Measurements from ENCODE around the gene CYRIA.
A peak's percentile ranks its signal among the peaks of the same experiment; 100 is the strongest.

Gene CYRIA

DNA sequence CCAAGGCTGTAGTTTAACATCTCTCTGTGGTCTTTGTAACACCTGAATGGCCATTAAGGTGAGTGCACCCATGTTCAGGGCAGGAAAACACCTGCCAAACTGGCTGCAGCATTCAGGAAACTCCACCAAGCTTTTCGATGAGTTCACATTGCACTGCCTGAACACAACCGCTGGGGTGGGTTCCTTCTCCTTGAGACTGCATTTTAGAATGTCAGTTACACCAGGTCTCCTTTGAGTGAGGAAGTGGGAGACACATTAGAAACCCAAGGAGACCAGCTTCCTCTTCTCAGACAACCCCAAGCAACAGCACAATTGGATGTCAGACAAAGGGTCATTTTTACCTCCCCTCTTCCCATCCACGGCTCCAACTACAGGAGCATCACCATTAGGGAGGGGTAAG is 35.2 kb downstream of the CYRIA start:
- Histone ChIP-seq H3K9me2 (replicated peaks; ENCODE audit: low read depth, low read length) (no peaks in the 10 kb centered on the region), H3K4me2 (ENCODE audit: low read depth, low read length, poor library complexity, severe bottlenecking) (peak overlapping the region; percentile 44), H3K36me3 (ENCODE audit: insufficient read depth, low read length) (no peaks in the 10 kb centered on the region), H3K9ac (ENCODE audit: low read depth, low read length, poor library complexity, severe bottlenecking) (peak overlapping the region; percentile 37), H3K27me3 (ENCODE audit: insufficient read depth, low read length, poor library complexity, severe bottlenecking) (no peaks in the 10 kb centered on the region), H3K4me3 (ENCODE audit: low read length, poor library complexity, severe bottlenecking) (no peak overlapping the region), H3K4me1 (ENCODE audit: insufficient read depth, low read length, poor library complexity, severe bottlenecking) (peaks cover 77% of the 10 kb centered on the region), H3F3A (ENCODE audit: low read depth) (no peaks in the 10 kb centered on the region), H3K9me3 (ENCODE audit: insufficient read depth, low read depth, low read length) (no peaks in the 10 kb centered on the region), H3K79me2 (ENCODE audit: insufficient read depth, low read length) (no peaks in the 10 kb centered on the region), H2AFZ (ENCODE audit: low read length) (no peak overlapping the region), H4K20me1 (ENCODE audit: insufficient read depth, low read length, poor library complexity, severe bottlenecking) (no peaks in the 10 kb centered on the region)
- TF ChIP-seq EZH2phosphoT487 (IDR thresholded peaks at IDR 0.05; ENCODE audit: borderline replicate concordance) (no peak), CTCF (conservative IDR thresholded peaks at IDR 0.05; ENCODE audit: low read length) (peak; percentile 50)

- no peaks in the 10 kb centered on the region for H3K9me2 ChIP-seq (replicated peaks; ENCODE audit: low read depth, low read length)
- H3K4me1 ChIP-seq (ENCODE audit: insufficient read depth, low read length, poor library complexity, severe bottlenecking), result peaks cover 80% of the 10 kb centered on the region
- H3K27me3 ChIP-seq (ENCODE audit: insufficient read depth, low read length, poor library complexity, severe bottlenecking), result no peaks in the 10 kb centered on the region
- no peaks in the 10 kb centered on the region for H3F3A ChIP-seq (ENCODE audit: low read depth)
- no peaks in the 10 kb centered on the region for H3K9me3 ChIP-seq (ENCODE audit: insufficient read depth, low read depth, low read length)
- peak overlapping the region; percentile 44 for H3K4me2 ChIP-seq (ENCODE audit: low read depth, low read length, poor library complexity, severe bottlenecking)
- peak overlapping the region; percentile 29 for H3K9ac ChIP-seq (ENCODE audit: low read depth, low read length, poor library complexity, severe bottlenecking)
- no peaks in the 10 kb centered on the region for H3K36me3 ChIP-seq (ENCODE audit: insufficient read depth, low read length)
- H2AFZ ChIP-seq (ENCODE audit: low read length), result no peak overlapping the region
- H3K79me2 ChIP-seq (ENCODE audit: insufficient read depth, low read length), result no peaks in the 10 kb centered on the region
- no peak overlapping the region for H3K4me3 ChIP-seq (ENCODE audit: low read length, poor library complexity, severe bottlenecking)
- no peak for TF ChIP-seq CTCF (conservative IDR thresholded peaks at IDR 0.05; ENCODE audit: low read length)
- no peak for TF ChIP-seq EZH2phosphoT487 (IDR thresholded peaks at IDR 0.05; ENCODE audit: borderline replicate concordance)
- no peaks in the 10 kb centered on the region for H4K20me1 ChIP-seq (ENCODE audit: insufficient read depth, low read length, poor library complexity, severe bottlenecking)
These were observed 35.9 kb downstream of the CYRIA start for GRCh38 chr2:16629770-16630169.

DNA sequence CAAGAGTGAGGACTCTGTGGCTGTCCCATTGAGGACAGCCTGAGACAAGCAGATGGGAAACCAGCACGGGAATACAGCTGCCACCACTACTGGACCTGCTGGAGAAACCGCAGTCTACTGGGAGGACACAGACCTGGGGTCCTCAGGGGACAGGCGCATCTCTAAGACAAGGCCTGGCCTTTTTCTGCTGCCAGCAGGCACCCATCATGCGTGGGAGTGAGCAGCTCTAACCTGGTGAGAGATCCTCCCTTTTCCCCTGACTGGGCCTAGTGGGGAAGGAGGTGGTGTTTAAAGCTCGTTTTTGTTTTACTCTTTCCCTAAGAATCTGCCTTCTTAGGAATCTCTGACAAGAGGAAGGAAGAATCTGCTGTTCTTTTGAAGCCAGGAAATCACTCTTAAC is 36.6 kb downstream of the CYRIA start:
- Histone ChIP-seq H2AFZ (ENCODE audit: low read length) (no peak overlapping the region), H3K4me3 (ENCODE audit: low read length, poor library complexity, severe bottlenecking) (no peak overlapping the region), H3K4me1 (ENCODE audit: insufficient read depth, low read length, poor library complexity, severe bottlenecking) (peaks cover 87% of the 10 kb centered on the region), H3K36me3 (ENCODE audit: insufficient read depth, low read length) (no peaks in the 10 kb centered on the region), H3K9ac (ENCODE audit: low read depth, low read length, poor library complexity, severe bottlenecking) (peak overlapping the region; percentile 60), H4K20me1 (ENCODE audit: insufficient read depth, low read length, poor library complexity, severe bottlenecking) (no peaks in the 10 kb centered on the region), H3K27me3 (ENCODE audit: insufficient read depth, low read length, poor library complexity, severe bottlenecking) (no peaks in the 10 kb centered on the region), H3K9me2 (replicated peaks; ENCODE audit: low read depth, low read length) (no peaks in the 10 kb centered on the region), H3F3A (ENCODE audit: low read depth) (no peaks in the 10 kb centered on the region), H3K9me3 (ENCODE audit: insufficient read depth, low read depth, low read length) (no peaks in the 10 kb centered on the region), H3K4me2 (ENCODE audit: low read depth, low read length, poor library complexity, severe bottlenecking) (peak overlapping the region; percentile 27), H3K79me2 (ENCODE audit: insufficient read depth, low read length) (no peaks in the 10 kb centered on the region)
- TF ChIP-seq CTCF (conservative IDR thresholded peaks at IDR 0.05; ENCODE audit: low read length) (no peak), EZH2phosphoT487 (IDR thresholded peaks at IDR 0.05; ENCODE audit: borderline replicate concordance) (no peak)

Measured in Loucy (cell line).